WERI-Rb-1 (cell line): ENCODE results near the gene CLDN17.

ENCODE experiments used
- DNase-seq: peaks from one replicate; pipeline ENCODE4 v3.0.0-alpha.2; 2020
- H3K27ac ChIP-seq: fragments of 250-450 bp; sonication (Bioruptor Pico); 2 replicates; pipeline ENCODE4 v1.5.1; 2020; ENCODE audit warnings: mild to moderate bottlenecking, moderate library complexity
- H3K27me3 ChIP-seq: fragments of 250-450 bp; sonication (Bioruptor Pico); 2 replicates; pipeline ENCODE4 v1.5.1; 2021; ENCODE audit warnings: mild to moderate bottlenecking, low read depth, moderate library complexity; ENCODE audit not compliant: insufficient read depth, severe bottlenecking
- H3K36me3 ChIP-seq: fragments of 250-450 bp; sonication (Bioruptor Pico); 2 replicates; pipeline ENCODE4 v1.5.1; 2020; ENCODE audit warnings: mild to moderate bottlenecking, moderate library complexity
- H3K4me3 ChIP-seq: 2 replicates; pipeline ENCODE4 v1.5.1; 2011; ENCODE audit warnings: low read depth, mild to moderate bottlenecking, control low read depth, low read length
- H3K9me3 ChIP-seq: fragments of 250-450 bp; sonication (Bioruptor Pico); 2 replicates; pipeline ENCODE4 v1.5.1; 2021; ENCODE audit warnings: mild to moderate bottlenecking, moderate library complexity; ENCODE audit not compliant: severe bottlenecking
- TF ChIP-seq, protein P1 (sequence below): IDR thresholded peaks from 2 replicates; pipeline ENCODE4 v1.5.1; 2011; ENCODE audit warnings: low read depth, mild to moderate bottlenecking, control low read depth, inconsistent platforms, low read length

The CLDN17 gene

DNA sequence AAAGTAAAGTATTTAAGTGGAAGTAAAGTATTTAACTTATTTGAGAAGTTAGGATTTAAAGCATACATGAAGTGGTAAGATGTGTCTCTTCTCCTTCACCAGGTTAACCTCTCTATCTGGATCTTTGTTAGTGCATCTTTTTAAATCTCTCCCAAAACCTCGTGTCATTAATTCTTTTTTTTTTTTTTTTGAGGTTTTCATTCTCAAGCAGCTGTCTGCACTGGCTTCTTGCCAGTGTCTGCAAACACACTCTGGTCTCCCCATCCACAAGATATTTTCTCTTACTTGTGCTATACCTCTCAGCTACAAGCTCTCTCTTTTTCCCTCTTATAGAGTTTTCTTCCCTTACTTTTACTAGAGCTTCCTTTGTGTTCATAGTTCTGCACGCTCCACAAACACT is 49.0 kb downstream of the CLDN17 start:
- Histone ChIP-seq H3K9me3 (no peaks in the 10 kb centered on the region), H3K27ac (no peak overlapping the region), H3K36me3 (no peaks in the 10 kb centered on the region), H3K27me3 (no peaks in the 10 kb centered on the region), H3K4me3 (no peak overlapping the region)
- no peak for DNase-seq
- TF ChIP-seq, protein P1, sequence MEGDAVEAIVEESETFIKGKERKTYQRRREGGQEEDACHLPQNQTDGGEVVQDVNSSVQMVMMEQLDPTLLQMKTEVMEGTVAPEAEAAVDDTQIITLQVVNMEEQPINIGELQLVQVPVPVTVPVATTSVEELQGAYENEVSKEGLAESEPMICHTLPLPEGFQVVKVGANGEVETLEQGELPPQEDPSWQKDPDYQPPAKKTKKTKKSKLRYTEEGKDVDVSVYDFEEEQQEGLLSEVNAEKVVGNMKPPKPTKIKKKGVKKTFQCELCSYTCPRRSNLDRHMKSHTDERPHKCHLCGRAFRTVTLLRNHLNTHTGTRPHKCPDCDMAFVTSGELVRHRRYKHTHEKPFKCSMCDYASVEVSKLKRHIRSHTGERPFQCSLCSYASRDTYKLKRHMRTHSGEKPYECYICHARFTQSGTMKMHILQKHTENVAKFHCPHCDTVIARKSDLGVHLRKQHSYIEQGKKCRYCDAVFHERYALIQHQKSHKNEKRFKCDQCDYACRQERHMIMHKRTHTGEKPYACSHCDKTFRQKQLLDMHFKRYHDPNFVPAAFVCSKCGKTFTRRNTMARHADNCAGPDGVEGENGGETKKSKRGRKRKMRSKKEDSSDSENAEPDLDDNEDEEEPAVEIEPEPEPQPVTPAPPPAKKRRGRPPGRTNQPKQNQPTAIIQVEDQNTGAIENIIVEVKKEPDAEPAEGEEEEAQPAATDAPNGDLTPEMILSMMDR = no peak

DNA sequence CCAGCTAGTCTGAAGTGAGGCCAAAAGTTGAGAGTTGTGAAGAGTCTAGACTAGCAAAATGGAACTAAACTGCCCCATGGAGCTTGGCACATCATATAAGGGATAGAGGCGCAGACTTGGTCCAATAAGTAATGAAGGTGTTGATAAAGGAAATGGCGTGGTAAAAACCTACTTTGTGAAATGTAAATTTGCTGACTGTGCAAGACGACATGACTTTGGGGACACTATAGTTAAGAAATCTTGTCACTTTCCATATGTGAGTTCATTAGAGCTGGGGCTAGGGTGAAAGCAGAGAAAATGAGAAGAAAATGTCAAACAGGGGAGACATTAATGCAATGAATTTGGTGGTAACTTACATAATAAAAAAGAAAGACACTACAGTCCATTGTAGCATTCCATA is 50.1 kb downstream of the CLDN17 start:
- TF ChIP-seq, protein P1 = no peak
- Histone ChIP-seq H3K9me3 (no peaks in the 10 kb centered on the region), H3K27me3 (no peaks in the 10 kb centered on the region), H3K4me3 (no peak overlapping the region), H3K27ac (no peak overlapping the region), H3K36me3 (no peaks in the 10 kb centered on the region)
- no peak for DNase-seq
